Trophoblast cell (in vitro differentiated cells and primary cell): ENCODE measurements around the gene SLC9C1.

Experiments used
- DNase-seq, 2 donors: peaks; one replicate each; pipeline ENCODE4 v3.0.0-alpha.2; 2016
- H2AFZ ChIP-seq: 2 replicates; pipeline ENCODE4 v1.6.1; 2013; ENCODE audit warnings: low read length, moderate library complexity, mild to moderate bottlenecking; ENCODE audit not compliant: insufficient read depth, poor library complexity
- H2AK5ac ChIP-seq: 2 replicates; pipeline ENCODE4 v1.6.1; 2013; ENCODE audit warnings: mild to moderate bottlenecking, low read length
- H2BK120ac ChIP-seq: 2 replicates; pipeline ENCODE4 v1.6.1; 2013; ENCODE audit warnings: low read length, mild to moderate bottlenecking, moderate library complexity; ENCODE audit not compliant: insufficient read depth, poor library complexity
- H2BK12ac ChIP-seq: 2 replicates; pipeline ENCODE4 v1.6.1; 2013; ENCODE audit warnings: mild to moderate bottlenecking, low read length, moderate library complexity
- H2BK5ac ChIP-seq: 2 replicates; pipeline ENCODE4 v1.6.1; 2013; ENCODE audit warnings: low read length, low read depth, moderate library complexity, mild to moderate bottlenecking; ENCODE audit not compliant: poor library complexity
- H3K14ac ChIP-seq: 2 replicates; pipeline ENCODE4 v1.6.1; 2013; ENCODE audit warnings: mild to moderate bottlenecking, low read length
- H3K18ac ChIP-seq: 2 replicates; pipeline ENCODE4 v1.6.1; 2013; ENCODE audit warnings: mild to moderate bottlenecking, low read length
- H3K23ac ChIP-seq: 2 replicates; pipeline ENCODE4 v1.6.1; 2013; ENCODE audit warnings: low read length
- H3K27ac ChIP-seq: 2 replicates; pipeline ENCODE4 v1.5.1; 2013; ENCODE audit warnings: low read depth, mild to moderate bottlenecking, inconsistent platforms, low read length, moderate library complexity
- H3K27me3 ChIP-seq: 2 replicates; pipeline ENCODE4 v1.6.1; 2013; ENCODE audit warnings: inconsistent platforms, mild to moderate bottlenecking, low read length, moderate library complexity; ENCODE audit not compliant: insufficient read depth
- H3K36me3 ChIP-seq, 2 experiments: 1 replicate in 1 of 2; 2 replicates in 1 of 2; pipeline ENCODE4 v1.6.1; 2013; ENCODE audit warnings: low read length in 2 of 2, mild to moderate bottlenecking in 2 of 2, moderate library complexity in 1 of 2; ENCODE audit not compliant: insufficient read depth in 2 of 2, control insufficient read depth in 1 of 2
- H3K4ac ChIP-seq: 2 replicates; pipeline ENCODE4 v1.6.1; 2013; ENCODE audit warnings: low read depth, mild to moderate bottlenecking, low read length, moderate library complexity
- H3K4me1 ChIP-seq, 2 experiments: 1 replicate in 1 of 2; 2 replicates in 1 of 2; pipeline ENCODE4 v1.6.1; 2013; ENCODE audit warnings: low read length in 2 of 2, mild to moderate bottlenecking in 2 of 2, moderate library complexity in 1 of 2; ENCODE audit not compliant: insufficient read depth in 2 of 2, control insufficient read depth in 1 of 2
- H3K4me2 ChIP-seq: 2 replicates; pipeline ENCODE4 v1.6.1; 2013; ENCODE audit warnings: inconsistent platforms, mild to moderate bottlenecking, low read length, moderate library complexity
- H3K4me3 ChIP-seq: 2 replicates; pipeline ENCODE4 v1.5.1; 2013; ENCODE audit warnings: mild to moderate bottlenecking, low read depth, low read length, inconsistent platforms
- H3K79me1 ChIP-seq: one replicate; pipeline ENCODE4 v1.6.1; 2013; ENCODE audit warnings: low read length
- H3K79me2 ChIP-seq: 2 replicates; pipeline ENCODE4 v1.6.1; 2013; ENCODE audit warnings: low read length, mild to moderate bottlenecking; ENCODE audit not compliant: control insufficient read depth, insufficient read depth, poor library complexity
- H3K9ac ChIP-seq: 2 replicates; pipeline ENCODE4 v1.6.1; 2013; ENCODE audit warnings: mild to moderate bottlenecking, low read length
- H3K9me3 ChIP-seq: 2 replicates; pipeline ENCODE4 v1.6.1; 2013; ENCODE audit warnings: low read depth, mild to moderate bottlenecking, control low read depth, inconsistent platforms, low read length; ENCODE audit not compliant: insufficient read depth
- H4K12ac ChIP-seq: 2 replicates; pipeline ENCODE4 v1.6.1; 2013; ENCODE audit warnings: low read depth, mild to moderate bottlenecking, low read length, moderate library complexity
- H4K8ac ChIP-seq: 2 replicates; pipeline ENCODE4 v1.6.1; 2013; ENCODE audit warnings: low read depth, mild to moderate bottlenecking, low read length, moderate library complexity
- H4K91ac ChIP-seq: one replicate; pipeline ENCODE4 v1.6.1; 2013; ENCODE audit warnings: low read depth, mild to moderate bottlenecking, low read length, moderate library complexity
- WGBS: extraction: QIAGEN DNeasy Blood & Tissue Kit; methylation state at CpG from one replicate; pipeline ENCODE4 v1.1.7; 2013; ENCODE audit warnings: missing lambda C conversion rate; ENCODE audit not compliant: insufficient read length, insufficient coverage; ENCODE audit errors: extremely low coverage; 5-methylcytosine and 5-hydroxymethylcytosine counted together

The SLC9C1 gene

DNA sequence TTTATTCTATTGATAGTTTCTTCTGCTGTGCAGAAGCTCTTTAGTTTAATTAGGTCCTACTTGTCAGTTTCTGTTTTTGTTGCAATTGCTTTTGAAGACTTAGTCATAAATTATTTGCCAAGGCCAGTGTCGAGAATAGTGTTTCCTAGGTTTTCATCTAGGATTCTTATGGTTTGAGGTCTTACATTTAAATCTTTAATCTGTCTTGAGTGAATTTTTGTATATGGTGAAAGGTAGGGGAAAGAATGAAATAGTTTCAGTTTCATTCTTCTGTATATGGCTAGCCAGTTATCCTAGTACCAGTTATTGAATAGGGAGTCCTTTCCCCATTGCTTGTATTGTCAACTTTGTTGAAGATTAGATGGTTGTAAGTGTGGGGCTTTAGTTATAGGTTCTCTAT, 150.3 kb downstream of the SLC9C1 start:
- no peak overlapping the region for H3K4ac ChIP-seq
- no peak overlapping the region for H3K18ac ChIP-seq
- H4K91ac ChIP-seq, result no peak overlapping the region
- H2BK5ac ChIP-seq, result no peak overlapping the region
- H2BK120ac ChIP-seq, result no peak overlapping the region
- no peak overlapping the region for H2AFZ ChIP-seq
- no peaks in the 10 kb centered on the region for H3K4me1 ChIP-seq
- no peak overlapping the region for H2AK5ac ChIP-seq
- H3K27ac ChIP-seq, result no peak overlapping the region
- H4K12ac ChIP-seq, result no peak overlapping the region
- H3K14ac ChIP-seq, result no peak overlapping the region
- peaks cover 1% of the 10 kb centered on the region for H3K9me3 ChIP-seq
- no peak overlapping the region for H2BK12ac ChIP-seq
- H3K23ac ChIP-seq, result no peak overlapping the region
- no CpG with 5 or more reads among the region's 1 CpG for WGBS
- no peaks in the 10 kb centered on the region for H3K79me2 ChIP-seq
- no peak for DNase-seq
- no peak overlapping the region for H3K4me2 ChIP-seq
- no peaks in the 10 kb centered on the region for H3K79me1 ChIP-seq
- no peaks in the 10 kb centered on the region for H3K27me3 ChIP-seq
- H3K36me3 ChIP-seq, result no peaks in the 10 kb centered on the region
- no peak overlapping the region for H3K4me3 ChIP-seq
- H4K8ac ChIP-seq, result no peak overlapping the region
- H3K9ac ChIP-seq, result no peak overlapping the region

DNA sequence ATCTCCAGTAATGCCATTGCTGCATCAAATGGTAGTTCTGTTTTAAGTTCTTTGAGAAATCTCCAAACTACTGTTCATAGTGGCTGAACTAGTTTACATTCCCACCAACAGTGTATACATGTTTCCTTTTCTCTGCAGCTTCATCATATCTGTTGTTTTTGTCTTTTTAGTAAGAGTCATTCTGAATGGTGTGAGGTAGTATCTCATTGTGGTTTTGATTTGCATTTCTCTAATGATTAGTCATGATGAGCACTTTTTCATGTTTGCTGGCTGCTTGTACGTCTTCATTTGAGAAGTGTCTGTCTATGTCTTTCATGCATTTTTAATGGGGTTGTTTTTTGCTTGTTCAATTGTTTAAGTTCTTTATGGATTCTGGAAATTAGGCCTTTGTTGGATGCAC, 150.8 kb downstream of the SLC9C1 start:
- Histone ChIP-seq H2BK5ac (no peak overlapping the region), H3K23ac (no peak overlapping the region), H3K27me3 (no peaks in the 10 kb centered on the region), H3K79me2 (no peaks in the 10 kb centered on the region), H3K4me3 (no peak overlapping the region), H4K12ac (no peak overlapping the region), H3K27ac (no peak overlapping the region), H3K9ac (no peak overlapping the region), H3K4ac (no peak overlapping the region), H2BK120ac (no peak overlapping the region), H3K79me1 (no peaks in the 10 kb centered on the region), H3K4me1 (no peaks in the 10 kb centered on the region), H3K9me3 (no peaks in the 10 kb centered on the region), H3K36me3 (no peaks in the 10 kb centered on the region), H3K14ac (no peak overlapping the region), H2BK12ac (no peak overlapping the region), H4K8ac (no peak overlapping the region), H3K18ac (no peak overlapping the region), H4K91ac (no peak overlapping the region), H2AFZ (no peak overlapping the region), H2AK5ac (no peak overlapping the region), H3K4me2 (no peak overlapping the region)
- WGBS, result no CpG with 5 or more reads among the region's 1 CpG
- DNase-seq, result no peak

DNA sequence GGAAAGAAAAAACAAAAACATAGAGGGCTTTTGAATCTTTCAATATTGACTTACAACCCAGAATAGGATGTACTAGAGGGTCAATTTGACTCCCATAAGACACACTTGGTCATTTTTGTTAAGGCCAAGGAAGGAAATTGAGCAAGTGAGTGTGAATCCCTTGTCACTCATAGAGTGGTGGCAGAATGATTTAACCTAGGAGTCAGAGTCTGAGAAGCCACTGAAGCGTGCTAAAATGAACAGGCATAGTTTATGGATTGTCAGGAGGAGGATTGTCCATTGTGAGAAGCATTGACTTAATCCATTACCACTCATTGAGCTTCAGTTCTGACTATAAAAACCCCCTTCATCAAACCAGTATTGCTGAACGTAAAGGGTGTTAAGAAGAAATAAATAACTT, 152.7 kb downstream of the SLC9C1 start:
- no peaks in the 10 kb centered on the region for H3K79me2 ChIP-seq
- no peak overlapping the region for H2BK120ac ChIP-seq
- no peaks in the 10 kb centered on the region for H3K79me1 ChIP-seq
- H3K4me3 ChIP-seq, result no peak overlapping the region
- no peaks in the 10 kb centered on the region for H3K27me3 ChIP-seq
- no peak for DNase-seq
- no peaks in the 10 kb centered on the region for H3K4me1 ChIP-seq
- no peak overlapping the region for H4K12ac ChIP-seq
- H2AFZ ChIP-seq, result no peak overlapping the region
- WGBS, result no CpG with 5 or more reads among the region's 2 CpGs
- no peak overlapping the region for H4K91ac ChIP-seq
- H3K4ac ChIP-seq, result no peak overlapping the region
- no peak overlapping the region for H3K9ac ChIP-seq
- H3K14ac ChIP-seq, result no peak overlapping the region
- no peak overlapping the region for H3K23ac ChIP-seq
- H2BK5ac ChIP-seq, result no peak overlapping the region
- H3K36me3 ChIP-seq, result no peaks in the 10 kb centered on the region
- no peak overlapping the region for H3K18ac ChIP-seq
- no peak overlapping the region for H3K27ac ChIP-seq
- H4K8ac ChIP-seq, result no peak overlapping the region
- H3K4me2 ChIP-seq, result no peak overlapping the region
- H2AK5ac ChIP-seq, result no peak overlapping the region
- no peak overlapping the region for H2BK12ac ChIP-seq
- no peaks in the 10 kb centered on the region for H3K9me3 ChIP-seq

DNA sequence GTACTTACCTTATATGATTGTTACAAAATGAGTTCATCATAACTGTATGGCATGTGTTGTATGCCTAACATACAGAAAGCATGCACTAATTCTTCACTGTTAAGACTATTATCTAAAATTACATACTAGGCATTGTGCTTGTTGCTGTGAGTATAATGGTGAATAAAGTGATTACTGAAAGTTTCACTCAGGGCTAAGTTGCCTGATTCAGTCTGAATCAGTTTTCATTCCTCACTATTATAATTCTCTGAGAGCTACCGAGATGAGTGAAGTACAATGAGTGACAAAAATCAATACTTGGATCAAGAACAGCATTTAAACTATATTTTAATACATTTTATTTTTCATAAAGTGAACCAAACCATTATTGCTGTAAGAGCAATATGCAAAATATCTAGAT, 153.4 kb downstream of the SLC9C1 start:
- no peak overlapping the region for H3K4me3 ChIP-seq
- no peak overlapping the region for H2AK5ac ChIP-seq
- no peak overlapping the region for H4K12ac ChIP-seq
- H4K91ac ChIP-seq, result no peak overlapping the region
- no peak overlapping the region for H2BK5ac ChIP-seq
- H3K79me1 ChIP-seq, result no peaks in the 10 kb centered on the region
- H3K9me3 ChIP-seq, result no peaks in the 10 kb centered on the region
- H3K36me3 ChIP-seq, result no peaks in the 10 kb centered on the region
- no peak for DNase-seq
- no peak overlapping the region for H4K8ac ChIP-seq
- H3K27ac ChIP-seq, result no peak overlapping the region
- no peak overlapping the region for H3K9ac ChIP-seq
- no peak overlapping the region for H2BK12ac ChIP-seq
- no peak overlapping the region for H2BK120ac ChIP-seq
- H3K27me3 ChIP-seq, result no peaks in the 10 kb centered on the region
- no peak overlapping the region for H3K4me2 ChIP-seq
- no peak overlapping the region for H2AFZ ChIP-seq
- no peaks in the 10 kb centered on the region for H3K4me1 ChIP-seq
- no peaks in the 10 kb centered on the region for H3K79me2 ChIP-seq
- no peak overlapping the region for H3K4ac ChIP-seq
- no peak overlapping the region for H3K18ac ChIP-seq
- H3K23ac ChIP-seq, result no peak overlapping the region
- H3K14ac ChIP-seq, result no peak overlapping the region
- WGBS, result no CpG with 5 or more reads among the region's 1 CpG
